ENCODE data around the gene ENPP3. TPM values are rescaled to one million over a fixed set of nuclear protein-coding genes. Genes with fewer than 3 reads are reported as not detected.

Gene ENPP3
- total RNA-seq, 1 experiment from 2014 or later = 0.15 TPM

DNA sequence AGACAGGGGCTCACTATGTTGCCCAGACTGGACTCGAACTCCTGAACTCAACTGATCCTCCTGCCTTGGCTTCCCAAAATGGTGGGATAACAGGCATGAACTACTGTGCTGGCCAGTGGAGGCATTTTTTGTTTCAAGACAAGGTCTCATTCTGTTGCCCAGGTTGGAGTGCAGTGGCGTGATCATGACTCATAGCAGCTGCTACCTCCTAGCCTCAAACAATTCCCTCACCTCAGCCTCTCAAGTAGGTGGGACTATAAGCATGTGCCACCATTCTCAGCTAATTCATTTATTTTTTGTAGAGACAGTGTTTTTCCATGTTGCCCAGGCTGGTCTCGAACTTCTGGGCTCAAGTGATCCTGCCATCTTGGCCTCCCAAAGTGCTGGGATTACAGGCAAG is 17.2 kb downstream of the ENPP3 start:
- H3K23ac ChIP-seq (ENCODE audit: insufficient read length, low read depth, low read length) = no peak overlapping the region
- no peak overlapping the region for H4K5ac ChIP-seq (ENCODE audit: insufficient read length, low read depth, low read length)
- no peaks in the 10 kb centered on the region for H4K20me1 ChIP-seq (ENCODE audit: control insufficient read depth, insufficient read depth, insufficient read length)
- no peak overlapping the region for H2AFZ ChIP-seq (ENCODE audit: low read length)
- H3K4me1 Mint-ChIP-seq = no peaks in the 10 kb centered on the region
- no peaks in the 10 kb centered on the region for H3K23me2 ChIP-seq (ENCODE audit: insufficient read length, low read depth, low read length, poor library complexity, severe bottlenecking)
- no peaks in the 10 kb centered on the region for H3K79me2 ChIP-seq (ENCODE audit: insufficient read depth, low read length)
- H3K27ac ChIP-seq (ENCODE audit: insufficient read length, low read depth, low read length) = no peak overlapping the region
- H4K91ac ChIP-seq (ENCODE audit: insufficient read length, low read depth, low read length) = no peak overlapping the region
- DNase-seq = no peak
- no peak overlapping the region for H3K9ac ChIP-seq (ENCODE audit: extremely low read depth, insufficient read length, low read length)
- H3K4ac ChIP-seq (ENCODE audit: low read depth, low read length) = no peak overlapping the region
- H3K9me3 Mint-ChIP-seq = no peaks in the 10 kb centered on the region
- H2BK15ac ChIP-seq (ENCODE audit: low read depth, low read length) = no peak overlapping the region
- H2BK120ac ChIP-seq (ENCODE audit: low read depth, low read length, poor library complexity, severe bottlenecking) = no peak overlapping the region
- H2AK5ac ChIP-seq (ENCODE audit: insufficient read length, low read length) = no peak overlapping the region
- TF ChIP-seq, protein P1, sequence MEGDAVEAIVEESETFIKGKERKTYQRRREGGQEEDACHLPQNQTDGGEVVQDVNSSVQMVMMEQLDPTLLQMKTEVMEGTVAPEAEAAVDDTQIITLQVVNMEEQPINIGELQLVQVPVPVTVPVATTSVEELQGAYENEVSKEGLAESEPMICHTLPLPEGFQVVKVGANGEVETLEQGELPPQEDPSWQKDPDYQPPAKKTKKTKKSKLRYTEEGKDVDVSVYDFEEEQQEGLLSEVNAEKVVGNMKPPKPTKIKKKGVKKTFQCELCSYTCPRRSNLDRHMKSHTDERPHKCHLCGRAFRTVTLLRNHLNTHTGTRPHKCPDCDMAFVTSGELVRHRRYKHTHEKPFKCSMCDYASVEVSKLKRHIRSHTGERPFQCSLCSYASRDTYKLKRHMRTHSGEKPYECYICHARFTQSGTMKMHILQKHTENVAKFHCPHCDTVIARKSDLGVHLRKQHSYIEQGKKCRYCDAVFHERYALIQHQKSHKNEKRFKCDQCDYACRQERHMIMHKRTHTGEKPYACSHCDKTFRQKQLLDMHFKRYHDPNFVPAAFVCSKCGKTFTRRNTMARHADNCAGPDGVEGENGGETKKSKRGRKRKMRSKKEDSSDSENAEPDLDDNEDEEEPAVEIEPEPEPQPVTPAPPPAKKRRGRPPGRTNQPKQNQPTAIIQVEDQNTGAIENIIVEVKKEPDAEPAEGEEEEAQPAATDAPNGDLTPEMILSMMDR (conservative IDR thresholded peaks at IDR 0.05) = no peak
- WGBS (ENCODE audit: extremely low coverage, insufficient read length, low lambda C conversion rate) = no CpG with 5 or more reads among the region's 3 CpGs
- H3K18ac ChIP-seq (ENCODE audit: insufficient read length, low read depth, low read length) = no peak overlapping the region
- H3K27ac Mint-ChIP-seq = no peak overlapping the region
- H2BK20ac ChIP-seq (ENCODE audit: low read depth, low read length, poor library complexity, severe bottlenecking) = no peak overlapping the region
- H2BK12ac ChIP-seq (ENCODE audit: insufficient read length, low read depth, low read length) = no peak overlapping the region
- H4K8ac ChIP-seq (replicated peaks; ENCODE audit: insufficient read length, low read depth, low read length) = no peak overlapping the region
- H3T11ph ChIP-seq (ENCODE audit: low read length) = no peak overlapping the region
- H3K36me3 Mint-ChIP-seq (ENCODE audit: insufficient read depth in 1 of 3, low read depth in 3 of 3) = no peaks in the 10 kb centered on the region
- no peaks in the 10 kb centered on the region for H3K27me3 ChIP-seq (ENCODE audit: insufficient read depth, low read length)
- H3K4me1 ChIP-seq (ENCODE audit: insufficient read depth, low read length) = no peaks in the 10 kb centered on the region
- no peak overlapping the region for H3K14ac ChIP-seq (ENCODE audit: insufficient read depth, low read length)
- H3K79me1 ChIP-seq (ENCODE audit: insufficient read depth, low read depth, low read length, poor library complexity, severe bottlenecking) = no peaks in the 10 kb centered on the region
- H3K4me3 Mint-ChIP-seq = no peak overlapping the region
- H3K4me2 ChIP-seq (ENCODE audit: insufficient read depth, insufficient read length, low read length) = no peak overlapping the region
- H3K27me3 Mint-ChIP-seq (ENCODE audit: low read depth) = peaks cover 5% of the 10 kb centered on the region
- H2BK5ac ChIP-seq (ENCODE audit: insufficient read length, low read length) = no peak overlapping the region
- H3K9me3 ChIP-seq (ENCODE audit: control insufficient read depth, low read depth, low read length) = no peaks in the 10 kb centered on the region
- H3K56ac ChIP-seq (ENCODE audit: insufficient read length, low read depth, low read length) = no peak overlapping the region

Measured in H9 (cell line).